HepG2 (cell line): ENCODE measurements around the gene CHST13. TPM values are rescaled to one million over a fixed set of nuclear protein-coding genes. Genes with fewer than 3 reads are reported as not detected.

Experiments used
- ATF3 ChIP-seq: sonication (generic); formaldehyde crosslinking; IDR thresholded peaks from 2 replicates; pipeline ENCODE4 v1.4.0; 2020; ENCODE audit warnings: missing genetic modification reagents
- BRD4 ChIP-seq: sonication (generic); formaldehyde crosslinking; IDR thresholded peaks from 2 replicates; pipeline ENCODE4 v1.4.0; 2020; ENCODE audit warnings: missing genetic modification reagents
- CCDC6 ChIP-seq: sonication (generic); formaldehyde crosslinking; IDR thresholded peaks from 2 replicates; pipeline ENCODE4 v1.8.1; 2022; ENCODE audit warnings: mild to moderate bottlenecking, missing genetic modification reagents, moderate library complexity
- DZIP1 ChIP-seq: sonication (generic); formaldehyde crosslinking; IDR thresholded peaks from 2 replicates; pipeline ENCODE4 v1.5.0; 2020; ENCODE audit warnings: mild to moderate bottlenecking, missing genetic modification reagents
- ERF ChIP-seq: IDR thresholded peaks from 2 replicates; pipeline ENCODE4 v1.6.1; 2018; ENCODE audit warnings: missing biosample characterization, missing genetic modification reagents
- FOXC1 ChIP-seq: sonication (generic); formaldehyde crosslinking; IDR thresholded peaks from 2 replicates; pipeline ENCODE4 v1.8.0; 2022; ENCODE audit warnings: mild to moderate bottlenecking, missing genetic modification reagents, borderline replicate concordance
- HMGXB4 ChIP-seq, 2 experiments: sonication (generic) in 1 of 2; formaldehyde crosslinking in 1 of 2; IDR thresholded peaks; 2 replicates each; pipeline versions ENCODE4 v1.4.0 to v1.6.1; 2018 to 2020; ENCODE audit warnings: missing genetic modification reagents in 2 of 2, borderline replicate concordance in 1 of 2, low read depth in 1 of 2, mild to moderate bottlenecking in 1 of 2, missing biosample characterization in 1 of 2
- IRX3 ChIP-seq: sonication (generic); formaldehyde crosslinking; IDR thresholded peaks from 2 replicates; pipeline ENCODE4 v1.8.1; 2023; ENCODE audit warnings: mild to moderate bottlenecking, low read depth, missing genetic modification reagents, borderline replicate concordance
- KAT8 ChIP-seq: IDR thresholded peaks from 2 replicates; pipeline ENCODE4 v1.6.1; 2016; ENCODE audit warnings: missing genetic modification reagents, missing compliant biosample characterization
- LRRFIP1 ChIP-seq: sonication (generic); formaldehyde crosslinking; conservative IDR thresholded peaks from 2 replicates; pipeline ENCODE4 v1.4.0; 2020; ENCODE audit warnings: missing genetic modification reagents
- PAWR ChIP-seq: sonication (generic); formaldehyde crosslinking; IDR thresholded peaks from 2 replicates; pipeline ENCODE4 v1.4.0; 2020; ENCODE audit warnings: missing genetic modification reagents, mild to moderate bottlenecking, borderline replicate concordance
- TARDBP ChIP-seq: sonication (generic); formaldehyde crosslinking; IDR thresholded peaks from 2 replicates; pipeline ENCODE4 v1.8.0; 2022; ENCODE audit warnings: mild to moderate bottlenecking, missing genetic modification reagents
- ZNF3 ChIP-seq: IDR thresholded peaks from 2 replicates; pipeline ENCODE4 v1.7.0; 2017; ENCODE audit warnings: inconsistent platforms
- ZNF441 ChIP-seq: sonication (generic); formaldehyde crosslinking; IDR thresholded peaks from 2 replicates; pipeline ENCODE4 v1.7.0; 2021; ENCODE audit warnings: missing genetic modification reagents, borderline replicate concordance
- ZNF572 ChIP-seq: sonication (generic); formaldehyde crosslinking; IDR thresholded peaks from 2 replicates; pipeline ENCODE4 v1.5.1; 2020; ENCODE audit warnings: mild to moderate bottlenecking, missing genetic modification reagents
- ZNF788 ChIP-seq: sonication (generic); formaldehyde crosslinking; IDR thresholded peaks from 2 replicates; pipeline ENCODE4 v1.5.0; 2020; ENCODE audit warnings: mild to moderate bottlenecking, missing genetic modification reagents, borderline replicate concordance
- ZSCAN30 ChIP-seq: sonication (generic); formaldehyde crosslinking; IDR thresholded peaks from 2 replicates; pipeline ENCODE4 v1.5.0; 2020; ENCODE audit warnings: mild to moderate bottlenecking, missing genetic modification reagents
- polyA plus RNA-seq, 8 experiments: library from polyadenylated mRNA; depleted of rRNA in 3 of 8; stranded (reverse) in 7 of 8; unstranded in 1 of 8; fragments of >200 nt; fragmentation: Illumina TruSeq in 4 of 8; extraction: Trizol in 4 of 8; gene quantifications; 2 replicates each; pipeline versions ENCODE4 v1.2.1 to v1.2.3, GENCODE V29; 2011 to 2016; ENCODE audit warnings: low read depth in 4 of 8, missing spikeins in 1 of 8, mixed read lengths in 1 of 8; ENCODE audit not compliant: insufficient read depth in 1 of 8
- total RNA-seq, 5 experiments: library from RNA; depleted of rRNA; stranded (reverse); fragments of >200 nt; fragmentation: Illumina TruSeq; extraction: Trizol; gene quantifications; 2 replicates each; pipeline ENCODE4 v1.2.3, GENCODE V29; 2016; ENCODE audit warnings: low read depth in 1 of 5

CHST13 gene
- total and polyA plus RNA-seq, 2 of the 13 experiments (the other 11 are each of a cell fraction or from before 2014, with no cell fraction given): 32.0 to 43.1 TPM

GRCh38 chr3:126476166-126477060, 47.5 kb upstream of the CHST13 start (continued):
- TF ChIP-seq ZNF572 (0 out of 2 replicates have a peak, but pooled peaks have one; percentile 68), LRRFIP1 (CRISPR knock-in tag) (no peak), HMGXB4 (CRISPR knock-in tag; IDR thresholded peaks at IDR 0.05; ENCODE audit: borderline replicate concordance in 1 of 2, low read depth in 1 of 2) (peak in 1 of 2 experiments; percentile 43; a peak in 1 of 4 replicates), KAT8 (peak; percentile 35; the same call in 1 of the 2 replicates), IRX3 (CRISPR knock-in tag) (0 out of 2 replicates have a peak, but pooled peaks have one; percentile 36), FOXC1 (peak; percentile 45; the same call in 1 of the 2 replicates), TARDBP (0 out of 2 replicates have a peak, but pooled peaks have one; percentile 15), PAWR (CRISPR knock-in tag) (no peak), ZNF441 (CRISPR knock-in tag) (peak; percentile 34; the same call in 1 of the 2 replicates), BRD4 (peak; percentile 13; the same call in 1 of the 2 replicates), CCDC6 (CRISPR knock-in tag) (0 out of 2 replicates have a peak, but pooled peaks have one; percentile 16), ATF3 (CRISPR knock-in tag) (no peak), ZNF788 (CRISPR knock-in tag) (peak; percentile 30; the same call in 1 of the 2 replicates), ZSCAN30 (CRISPR knock-in tag) (no peak), DZIP1 (CRISPR knock-in tag) (no peak), ZNF3 (0 out of 2 replicates have a peak, but pooled peaks have one; percentile 22), ERF (CRISPR knock-in tag) (0 out of 2 replicates have a peak, but pooled peaks have one; percentile 13)
